ENCODE data around the gene HS6ST3.

- TF ChIP-seq JUN (IDR thresholded peaks at IDR 0.05; ENCODE audit: borderline replicate concordance, low read depth, low read length) (no peak), JUN (CRISPR knock-in tag; IDR thresholded peaks at IDR 0.05; ENCODE audit: borderline replicate concordance) (no peak), POLR2A (conservative IDR thresholded peaks at IDR 0.05) (no peak), TARDBP (IDR thresholded peaks at IDR 0.05) (no peak), CTCF (IDR thresholded peaks at IDR 0.05 in 2 of 3, conservative IDR thresholded peaks at IDR 0.05 in 1 of 3; ENCODE audit: insufficient read depth in 2 of 3, low read depth in 1 of 3, low read length in 3 of 3) (no peak)
These were observed 48.4 kb upstream of the HS6ST3 start for GRCh38 chr13:96041326-96042110.
